HepG2 (cell line): Measurements from ENCODE around the gene NCOA6. TPM values are rescaled to one million over a fixed set of nuclear protein-coding genes. Genes with fewer than 3 reads are reported as not detected.

Experiments used
- ARNT ChIP-seq: fragments of 450-650 bp; IDR thresholded peaks from 2 replicates; pipeline ENCODE4 v1.6.1; 2017
- FOXO1 ChIP-seq: sonication (generic); formaldehyde crosslinking; IDR thresholded peaks from 2 replicates; pipeline ENCODE4 v1.4.0; 2020; ENCODE audit warnings: missing genetic modification reagents
- HIVEP1 ChIP-seq: sonication (generic); formaldehyde crosslinking; IDR thresholded peaks from 2 replicates; pipeline ENCODE4 v1.4.0; 2020; ENCODE audit warnings: mild to moderate bottlenecking, missing genetic modification reagents
- KLF15 ChIP-seq: sonication (generic); formaldehyde crosslinking; IDR thresholded peaks from 2 replicates; pipeline ENCODE4 v1.8.1; 2023; ENCODE audit warnings: borderline replicate concordance, mild to moderate bottlenecking, inconsistent platforms, missing genetic modification reagents, mixed read lengths
- MLLT10 ChIP-seq: sonication (generic); formaldehyde crosslinking; IDR thresholded peaks from 2 replicates; pipeline ENCODE4 v1.4.0; 2020; ENCODE audit warnings: missing genetic modification reagents
- NAIF1 ChIP-seq: sonication (generic); formaldehyde crosslinking; IDR thresholded peaks from 2 replicates; pipeline ENCODE4 v1.5.0; 2020; ENCODE audit warnings: mild to moderate bottlenecking, missing genetic modification reagents, borderline replicate concordance
- NCOA2 ChIP-seq: sonication (generic); formaldehyde crosslinking; IDR thresholded peaks from 2 replicates; pipeline ENCODE4 v1.8.0; 2022; ENCODE audit warnings: inconsistent platforms
- PHF8 ChIP-seq: sonication (generic); formaldehyde crosslinking; IDR thresholded peaks from 2 replicates; pipeline ENCODE4 v1.5.0; 2020; ENCODE audit warnings: missing genetic modification reagents
- SNRNP70 ChIP-seq: fragments of 200-400 bp; formaldehyde crosslinking; IDR thresholded peaks from 2 replicates; pipeline ENCODE4 v1.6.1; 2017; ENCODE audit warnings: mild to moderate bottlenecking, low read depth, low read length, moderate library complexity
- ZNF232 ChIP-seq: sonication (generic); formaldehyde crosslinking; IDR thresholded peaks from 2 replicates; pipeline ENCODE4 v1.4.0; 2020; ENCODE audit warnings: missing genetic modification reagents, borderline replicate concordance
- ZNF296 ChIP-seq: sonication (generic); formaldehyde crosslinking; conservative IDR thresholded peaks from 2 replicates; pipeline ENCODE4 v1.5.0; 2020; ENCODE audit warnings: mild to moderate bottlenecking, missing genetic modification reagents
- ZSCAN25 ChIP-seq: sonication (generic); formaldehyde crosslinking; IDR thresholded peaks from 2 replicates; pipeline ENCODE4 v1.8.0; 2022; ENCODE audit warnings: mild to moderate bottlenecking, missing genetic modification reagents
- polyA plus RNA-seq, 8 experiments: library from polyadenylated mRNA; depleted of rRNA in 3 of 8; stranded (reverse) in 7 of 8; unstranded in 1 of 8; fragments of >200 nt; fragmentation: Illumina TruSeq in 4 of 8; extraction: Trizol in 4 of 8; gene quantifications; 2 replicates each; pipeline versions ENCODE4 v1.2.1 to v1.2.3, GENCODE V29; 2011 to 2016; ENCODE audit warnings: low read depth in 4 of 8, missing spikeins in 1 of 8, mixed read lengths in 1 of 8; ENCODE audit not compliant: insufficient read depth in 1 of 8
- total RNA-seq, 5 experiments: library from RNA; depleted of rRNA; stranded (reverse); fragments of >200 nt; fragmentation: Illumina TruSeq; extraction: Trizol; gene quantifications; 2 replicates each; pipeline ENCODE4 v1.2.3, GENCODE V29; 2016; ENCODE audit warnings: low read depth in 1 of 5
- TF ChIP-seq, protein P1 (sequence below): IDR thresholded peaks from 2 replicates; pipeline ENCODE4 v1.4.0; 2020; ENCODE audit warnings: mild to moderate bottlenecking, missing genetic modification reagents
- TF ChIP-seq, protein P2 (sequence below): sonication (generic); formaldehyde crosslinking; IDR thresholded peaks from 2 replicates; pipeline ENCODE4 v1.4.0; 2020; ENCODE audit warnings: missing genetic modification reagents, borderline replicate concordance
- TF ChIP-seq, protein P3 (sequence below): sonication (generic); formaldehyde crosslinking; IDR thresholded peaks from 2 replicates; pipeline ENCODE4 v1.8.1; 2022; ENCODE audit warnings: low read depth, mild to moderate bottlenecking, missing genetic modification reagents
- TF ChIP-seq, protein P4 (sequence below): sonication (generic); formaldehyde crosslinking; conservative IDR thresholded peaks from 2 replicates; pipeline ENCODE4 v1.8.0; 2022; ENCODE audit warnings: missing genetic modification reagents
- TF ChIP-seq, protein P5 (sequence below): sonication (generic); formaldehyde crosslinking; IDR thresholded peaks from 2 replicates; pipeline ENCODE4 v1.4.0; 2020; ENCODE audit warnings: missing genetic modification reagents

Gene NCOA6
- total and polyA plus RNA-seq, 2 of the 13 experiments (the other 11 are each of a cell fraction or from before 2014, with no cell fraction given), result 11.2 to 29.3 TPM

DNA sequence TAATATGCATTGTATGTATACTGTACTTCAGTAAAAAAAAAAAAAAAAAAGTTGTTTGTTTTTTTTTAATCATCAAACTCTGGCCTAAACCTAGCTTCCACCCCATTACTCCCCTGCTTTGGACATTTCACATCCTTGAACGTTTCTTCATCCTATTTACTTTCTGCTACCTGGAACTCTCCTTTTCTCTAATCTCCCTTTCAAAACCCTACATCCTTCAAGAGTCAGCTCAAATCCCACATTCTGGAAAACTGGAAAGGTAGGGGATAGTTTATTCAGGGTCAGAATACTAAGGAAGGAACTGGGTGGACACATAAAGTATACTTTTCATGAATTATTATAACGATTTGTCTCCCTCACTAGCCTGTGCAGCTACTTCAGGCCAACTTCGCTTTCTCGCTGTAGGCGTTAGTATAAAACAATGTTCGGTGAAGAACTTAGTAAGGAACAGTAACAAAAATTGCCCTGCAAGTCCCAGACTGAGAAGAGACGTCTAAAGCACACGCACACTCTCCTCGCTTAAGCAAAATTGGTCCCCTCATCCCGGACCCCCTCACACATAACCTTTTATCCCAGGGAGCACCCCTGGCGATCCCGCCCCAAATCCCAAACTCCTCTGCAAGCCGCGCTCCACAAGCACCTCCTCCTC lies 149.3 kb downstream of the NCOA6 start (continued):
- TF ChIP-seq NAIF1 (CRISPR knock-in tag) (peak; percentile 55; the same call in 1 of the 2 replicates), PHF8 (no peak), SNRNP70 (no peak), MLLT10 (CRISPR knock-in tag) (no peak), FOXO1 (no peak), KLF15 (no peak), ZNF232 (CRISPR knock-in tag) (no peak), ARNT (no peak), ZNF296 (no peak), NCOA2 (CRISPR knock-in tag) (no peak), HIVEP1 (no peak), ZSCAN25 (CRISPR knock-in tag) (no peak)
- TF ChIP-seq, protein P1, sequence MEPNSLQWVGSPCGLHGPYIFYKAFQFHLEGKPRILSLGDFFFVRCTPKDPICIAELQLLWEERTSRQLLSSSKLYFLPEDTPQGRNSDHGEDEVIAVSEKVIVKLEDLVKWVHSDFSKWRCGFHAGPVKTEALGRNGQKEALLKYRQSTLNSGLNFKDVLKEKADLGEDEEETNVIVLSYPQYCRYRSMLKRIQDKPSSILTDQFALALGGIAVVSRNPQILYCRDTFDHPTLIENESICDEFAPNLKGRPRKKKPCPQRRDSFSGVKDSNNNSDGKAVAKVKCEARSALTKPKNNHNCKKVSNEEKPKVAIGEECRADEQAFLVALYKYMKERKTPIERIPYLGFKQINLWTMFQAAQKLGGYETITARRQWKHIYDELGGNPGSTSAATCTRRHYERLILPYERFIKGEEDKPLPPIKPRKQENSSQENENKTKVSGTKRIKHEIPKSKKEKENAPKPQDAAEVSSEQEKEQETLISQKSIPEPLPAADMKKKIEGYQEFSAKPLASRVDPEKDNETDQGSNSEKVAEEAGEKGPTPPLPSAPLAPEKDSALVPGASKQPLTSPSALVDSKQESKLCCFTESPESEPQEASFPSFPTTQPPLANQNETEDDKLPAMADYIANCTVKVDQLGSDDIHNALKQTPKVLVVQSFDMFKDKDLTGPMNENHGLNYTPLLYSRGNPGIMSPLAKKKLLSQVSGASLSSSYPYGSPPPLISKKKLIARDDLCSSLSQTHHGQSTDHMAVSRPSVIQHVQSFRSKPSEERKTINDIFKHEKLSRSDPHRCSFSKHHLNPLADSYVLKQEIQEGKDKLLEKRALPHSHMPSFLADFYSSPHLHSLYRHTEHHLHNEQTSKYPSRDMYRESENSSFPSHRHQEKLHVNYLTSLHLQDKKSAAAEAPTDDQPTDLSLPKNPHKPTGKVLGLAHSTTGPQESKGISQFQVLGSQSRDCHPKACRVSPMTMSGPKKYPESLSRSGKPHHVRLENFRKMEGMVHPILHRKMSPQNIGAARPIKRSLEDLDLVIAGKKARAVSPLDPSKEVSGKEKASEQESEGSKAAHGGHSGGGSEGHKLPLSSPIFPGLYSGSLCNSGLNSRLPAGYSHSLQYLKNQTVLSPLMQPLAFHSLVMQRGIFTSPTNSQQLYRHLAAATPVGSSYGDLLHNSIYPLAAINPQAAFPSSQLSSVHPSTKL, result no peak
- TF ChIP-seq, protein P2, sequence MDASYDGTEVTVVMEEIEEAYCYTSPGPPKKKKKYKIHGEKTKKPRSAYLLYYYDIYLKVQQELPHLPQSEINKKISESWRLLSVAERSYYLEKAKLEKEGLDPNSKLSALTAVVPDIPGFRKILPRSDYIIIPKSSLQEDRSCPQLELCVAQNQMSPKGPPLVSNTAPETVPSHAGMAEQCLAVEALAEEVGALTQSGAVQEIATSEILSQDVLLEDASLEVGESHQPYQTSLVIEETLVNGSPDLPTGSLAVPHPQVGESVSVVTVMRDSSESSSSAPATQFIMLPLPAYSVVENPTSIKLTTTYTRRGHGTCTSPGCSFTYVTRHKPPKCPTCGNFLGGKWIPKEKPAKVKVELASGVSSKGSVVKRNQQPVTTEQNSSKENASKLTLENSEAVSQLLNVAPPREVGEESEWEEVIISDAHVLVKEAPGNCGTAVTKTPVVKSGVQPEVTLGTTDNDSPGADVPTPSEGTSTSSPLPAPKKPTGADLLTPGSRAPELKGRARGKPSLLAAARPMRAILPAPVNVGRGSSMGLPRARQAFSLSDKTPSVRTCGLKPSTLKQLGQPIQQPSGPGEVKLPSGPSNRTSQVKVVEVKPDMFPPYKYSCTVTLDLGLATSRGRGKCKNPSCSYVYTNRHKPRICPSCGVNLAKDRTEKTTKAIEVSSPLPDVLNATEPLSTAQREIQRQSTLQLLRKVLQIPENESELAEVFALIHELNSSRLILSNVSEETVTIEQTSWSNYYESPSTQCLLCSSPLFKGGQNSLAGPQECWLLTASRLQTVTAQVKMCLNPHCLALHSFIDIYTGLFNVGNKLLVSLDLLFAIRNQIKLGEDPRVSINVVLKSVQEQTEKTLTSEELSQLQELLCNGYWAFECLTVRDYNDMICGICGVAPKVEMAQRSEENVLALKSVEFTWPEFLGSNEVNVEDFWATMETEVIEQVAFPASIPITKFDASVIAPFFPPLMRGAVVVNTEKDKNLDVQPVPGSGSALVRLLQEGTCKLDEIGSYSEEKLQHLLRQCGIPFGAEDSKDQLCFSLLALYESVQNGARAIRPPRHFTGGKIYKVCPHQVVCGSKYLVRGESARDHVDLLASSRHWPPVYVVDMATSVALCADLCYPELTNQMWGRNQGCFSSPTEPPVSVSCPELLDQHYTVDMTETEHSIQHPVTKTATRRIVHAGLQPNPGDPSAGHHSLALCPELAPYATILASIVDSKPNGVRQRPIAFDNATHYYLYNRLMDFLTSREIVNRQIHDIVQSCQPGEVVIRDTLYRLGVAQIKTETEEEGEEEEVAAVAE, result no peak
- TF ChIP-seq, protein P3, sequence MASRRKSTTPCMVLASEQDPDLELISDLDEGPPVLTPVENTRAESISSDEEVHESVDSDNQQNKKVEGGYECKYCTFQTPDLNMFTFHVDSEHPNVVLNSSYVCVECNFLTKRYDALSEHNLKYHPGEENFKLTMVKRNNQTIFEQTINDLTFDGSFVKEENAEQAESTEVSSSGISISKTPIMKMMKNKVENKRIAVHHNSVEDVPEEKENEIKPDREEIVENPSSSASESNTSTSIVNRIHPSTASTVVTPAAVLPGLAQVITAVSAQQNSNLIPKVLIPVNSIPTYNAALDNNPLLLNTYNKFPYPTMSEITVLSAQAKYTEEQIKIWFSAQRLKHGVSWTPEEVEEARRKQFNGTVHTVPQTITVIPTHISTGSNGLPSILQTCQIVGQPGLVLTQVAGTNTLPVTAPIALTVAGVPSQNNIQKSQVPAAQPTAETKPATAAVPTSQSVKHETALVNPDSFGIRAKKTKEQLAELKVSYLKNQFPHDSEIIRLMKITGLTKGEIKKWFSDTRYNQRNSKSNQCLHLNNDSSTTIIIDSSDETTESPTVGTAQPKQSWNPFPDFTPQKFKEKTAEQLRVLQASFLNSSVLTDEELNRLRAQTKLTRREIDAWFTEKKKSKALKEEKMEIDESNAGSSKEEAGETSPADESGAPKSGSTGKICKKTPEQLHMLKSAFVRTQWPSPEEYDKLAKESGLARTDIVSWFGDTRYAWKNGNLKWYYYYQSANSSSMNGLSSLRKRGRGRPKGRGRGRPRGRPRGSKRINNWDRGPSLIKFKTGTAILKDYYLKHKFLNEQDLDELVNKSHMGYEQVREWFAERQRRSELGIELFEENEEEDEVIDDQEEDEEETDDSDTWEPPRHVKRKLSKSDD (CRISPR knock-in tag), result no peak
- TF ChIP-seq, protein P4, sequence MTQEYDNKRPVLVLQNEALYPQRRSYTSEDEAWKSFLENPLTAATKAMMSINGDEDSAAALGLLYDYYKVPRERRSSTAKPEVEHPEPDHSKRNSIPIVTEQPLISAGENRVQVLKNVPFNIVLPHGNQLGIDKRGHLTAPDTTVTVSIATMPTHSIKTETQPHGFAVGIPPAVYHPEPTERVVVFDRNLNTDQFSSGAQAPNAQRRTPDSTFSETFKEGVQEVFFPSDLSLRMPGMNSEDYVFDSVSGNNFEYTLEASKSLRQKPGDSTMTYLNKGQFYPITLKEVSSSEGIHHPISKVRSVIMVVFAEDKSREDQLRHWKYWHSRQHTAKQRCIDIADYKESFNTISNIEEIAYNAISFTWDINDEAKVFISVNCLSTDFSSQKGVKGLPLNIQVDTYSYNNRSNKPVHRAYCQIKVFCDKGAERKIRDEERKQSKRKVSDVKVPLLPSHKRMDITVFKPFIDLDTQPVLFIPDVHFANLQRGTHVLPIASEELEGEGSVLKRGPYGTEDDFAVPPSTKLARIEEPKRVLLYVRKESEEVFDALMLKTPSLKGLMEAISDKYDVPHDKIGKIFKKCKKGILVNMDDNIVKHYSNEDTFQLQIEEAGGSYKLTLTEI (CRISPR knock-in tag), result no peak
- TF ChIP-seq, protein P5, sequence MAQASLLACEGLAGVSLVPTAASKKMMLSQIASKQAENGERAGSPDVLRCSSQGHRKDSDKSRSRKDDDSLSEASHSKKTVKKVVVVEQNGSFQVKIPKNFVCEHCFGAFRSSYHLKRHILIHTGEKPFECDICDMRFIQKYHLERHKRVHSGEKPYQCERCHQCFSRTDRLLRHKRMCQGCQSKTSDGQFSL (CRISPR knock-in tag), result no peak
